ENCODE data around the gene DIRAS1.
A peak's percentile ranks its signal among the peaks of the same experiment; 100 is the strongest.

Gene DIRAS1

GRCh38 chr19:2720777-2721569 is at the start of gene DIRAS1:
Gene DIRAS1, minus strand, starts transcription at chr19:2721372. Its CDS starts 3,566 bp downstream, at chr19:2717806.
- DNase-seq (ENCODE audit: low read depth): no peak

- peak; percentile 53 for DNase-seq (ENCODE audit: low read depth)
Measured at GRCh38 chr19:2770055-2771013, 49.2 kb upstream of the DIRAS1 start.

- no peak for DNase-seq (ENCODE audit: low read depth)
Measured at GRCh38 chr19:2769218-2769617, 48.0 kb upstream of the DIRAS1 start.

- DNase-seq (ENCODE audit: low read depth): no peak
Measured at GRCh38 chr19:2768365-2769132, 47.4 kb upstream of the DIRAS1 start.

- no peak for DNase-seq (ENCODE audit: low read depth)
Measured at GRCh38 chr19:2767688-2768087, 46.5 kb upstream of the DIRAS1 start.

- DNase-seq (ENCODE audit: low read depth): no peak
Measured at GRCh38 chr19:2766594-2767372, 45.6 kb upstream of the DIRAS1 start.

GRCh38 chr19:2765376-2765775 is 44.2 kb upstream of the DIRAS1 start:
- DNase-seq (ENCODE audit: low read depth): no peak

GRCh38 chr19:2764945-2765344 is 43.8 kb upstream of the DIRAS1 start:
- no peak for DNase-seq (ENCODE audit: low read depth)

GRCh38 chr19:2763687-2764086 is 42.5 kb upstream of the DIRAS1 start:
- no peak for DNase-seq (ENCODE audit: low read depth)

GRCh38 chr19:2762783-2763496 is 41.8 kb upstream of the DIRAS1 start:
- no peak for DNase-seq (ENCODE audit: low read depth)

- DNase-seq (ENCODE audit: low read depth): no peak
Measured at GRCh38 chr19:2761876-2762782, 41.0 kb upstream of the DIRAS1 start.

- no peak for DNase-seq (ENCODE audit: low read depth)
Measured at GRCh38 chr19:2761309-2761677, 40.1 kb upstream of the DIRAS1 start.

GRCh38 chr19:2759965-2760364 is 38.8 kb upstream of the DIRAS1 start:
- no peak for DNase-seq (ENCODE audit: low read depth)

- DNase-seq (ENCODE audit: low read depth): no peak
Measured at GRCh38 chr19:2759362-2759761, 38.2 kb upstream of the DIRAS1 start.

- DNase-seq (ENCODE audit: low read depth): no peak
Measured at GRCh38 chr19:2758601-2759313, 37.6 kb upstream of the DIRAS1 start.

GRCh38 chr19:2756921-2757881 is 36.0 kb upstream of the DIRAS1 start:
- DNase-seq (ENCODE audit: low read depth): no peak

GRCh38 chr19:2756477-2756876 is 35.3 kb upstream of the DIRAS1 start:
- no peak for DNase-seq (ENCODE audit: low read depth)

- no peak for DNase-seq (ENCODE audit: low read depth)
Measured at GRCh38 chr19:2755811-2756210, 34.6 kb upstream of the DIRAS1 start.
